ENCODE measurements around the gene ETHE1. TPM values are rescaled to one million over a fixed set of nuclear protein-coding genes. Genes with fewer than 3 reads are reported as not detected.

ETHE1 gene
- total and polyA plus RNA-seq, 2 of the 8 experiments (the other 6 are each of a cell fraction or from before 2014, with no cell fraction given): 19.9 to 96.0 TPM

DNA sequence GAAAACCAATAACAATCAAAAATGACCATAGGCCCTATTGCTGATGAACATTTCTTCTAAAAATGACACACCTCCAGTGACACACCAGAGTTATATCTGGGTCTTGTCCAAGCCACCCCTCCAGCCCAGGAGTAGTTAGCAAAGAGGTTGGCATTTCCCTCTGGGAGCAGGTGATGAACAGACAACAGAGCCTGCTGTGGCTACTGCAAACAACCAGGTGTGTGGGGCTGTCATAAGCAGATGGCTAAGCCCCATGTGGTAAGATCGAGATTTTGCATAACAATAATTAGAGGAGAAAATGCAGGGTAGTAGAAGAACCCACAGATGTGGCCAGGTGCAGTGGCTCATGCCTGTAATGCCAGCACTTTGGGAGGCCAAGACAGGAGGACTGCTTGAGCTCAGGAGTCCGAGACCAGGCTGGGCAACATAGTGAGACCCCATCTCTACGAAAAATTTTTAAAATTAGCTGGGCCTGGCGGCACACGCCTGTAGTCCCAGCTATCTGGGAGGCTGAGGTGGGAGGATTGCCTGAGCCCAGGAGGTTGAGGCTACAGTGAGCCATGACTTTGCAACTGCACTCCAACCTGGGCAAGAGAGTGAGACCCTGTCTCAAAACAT, 43.3 kb upstream of the ETHE1 start:
- Histone ChIP-seq H3K79me2 (ENCODE audit: control insufficient read depth in 1 of 2, insufficient read depth in 2 of 2, low read length in 2 of 2) (peaks cover 0 to 10% of the 10 kb centered on the region in 2 experiments; a peak in 2 of 4 replicates), H2BK15ac (ENCODE audit: low read length) (no peak overlapping the region), H2AK5ac (ENCODE audit: low read depth, low read length) (no peak overlapping the region), H3K23ac (ENCODE audit: insufficient read length) (no peak overlapping the region), H4K8ac (ENCODE audit: extremely low read depth, insufficient read depth, low read length) (no peak overlapping the region), H3K27ac (ENCODE audit: low read depth, low read length) (0 out of 2 replicates have a peak overlapping the region, but pooled peaks have one; percentile 38), H3K9ac (replicated peaks in 1 of 4; ENCODE audit: extremely low read depth in 1 of 4, low read depth in 3 of 4, low read length in 3 of 4) (no peak overlapping the region), H3K9me3 (ENCODE audit: insufficient read depth in 2 of 2, low read depth in 1 of 2, low read length in 1 of 2) (no peaks in the 10 kb centered on the region), H3K36me3 (ENCODE audit: control insufficient read depth in 2 of 4, insufficient read depth in 4 of 4, low read length in 3 of 4) (no peaks in the 10 kb centered on the region; a peak in 2 of 8 replicates), H3K23me2 (ENCODE audit: low read depth, low read length) (peaks cover 6% of the 10 kb centered on the region), H3K79me1 (ENCODE audit: low read depth, low read length) (peaks cover 7% of the 10 kb centered on the region), H3K4me2 (ENCODE audit: insufficient read depth in 1 of 2, low read depth in 2 of 2, low read length in 2 of 2) (peak overlapping the region in 1 of 2 experiments; percentile 18; a peak in 1 of 4 replicates), H4K91ac (replicated peaks; ENCODE audit: insufficient read length, low read length) (no peak overlapping the region), H4K5ac (ENCODE audit: insufficient read length, low read depth, low read length) (no peak overlapping the region), H3K4me1 (replicated peaks in 1 of 4; ENCODE audit: control insufficient read depth in 3 of 4, insufficient read depth in 4 of 4, low read length in 3 of 4) (peaks cover 0 to 9% (median 4%) of the 10 kb centered on the region in 4 experiments; a peak in 4 of 7 replicates), H3K4ac (replicated peaks; ENCODE audit: insufficient read length, low read depth, low read length) (no peak overlapping the region), H4K20me1 (replicated peaks in 1 of 2; ENCODE audit: control insufficient read depth in 1 of 2, insufficient read depth in 2 of 2, low read length in 2 of 2) (peaks cover 0 to 4% of the 10 kb centered on the region in 2 experiments), H3K4me3 (ENCODE audit: extremely low read depth in 1 of 4, insufficient read depth in 2 of 4, low read depth in 3 of 4, low read length in 4 of 4) (no peak overlapping the region), H3K56ac (replicated peaks; ENCODE audit: insufficient read length, low read depth, low read length) (no peak overlapping the region), H2AFZ (ENCODE audit: low read length) (no peak overlapping the region), H3K14ac (ENCODE audit: insufficient read length) (no peak overlapping the region), H2BK120ac (replicated peaks; ENCODE audit: low read depth, low read length) (no peak overlapping the region), H2BK12ac (ENCODE audit: low read depth, low read length) (no peak overlapping the region), H3K18ac (ENCODE audit: extremely low read depth, low read length) (no peak overlapping the region), H2BK20ac (ENCODE audit: low read length) (no peak overlapping the region), H3K27me3 (replicated peaks in 1 of 4; ENCODE audit: control insufficient read depth in 3 of 4, extremely low read depth in 1 of 4, insufficient read depth in 3 of 4, low read length in 3 of 4) (no peaks in the 10 kb centered on the region), H2BK5ac (ENCODE audit: low read depth, low read length) (no peak overlapping the region)
- WGBS, 2 experiments (ENCODE audit: extremely low coverage in 1 of 2, insufficient coverage in 1 of 2, insufficient read length in 1 of 2, insufficient replicate concordance in 2 of 2, low coverage in 1 of 2, low lambda C conversion rate in 2 of 2, missing lambda C conversion rate in 1 of 2): 87% methylated on average over 5 of the region's 5 CpGs; no CpG with 5 or more reads in 1 of the 2 experiments
- POLR2A ChIA-PET (ENCODE audit: partially characterized antibody): interaction anchor here (1.1 to 1.7 kb wide), 4 partner anchors 10 to 44 kb away, joined by 3 to 7 read pairs (median 4); partner anchors contain the start of gene ZNF575
- CTCF ChIA-PET (ENCODE audit: partially characterized antibody): interaction anchor here (1.0 to 9.3 kb wide), 7 partner anchors 7 to 89 kb away, joined by 3 to 82 read pairs (median 4); no protein-coding TSS in a partner anchor
- no peak for FAIRE-seq
- no peak for DNase-seq (ENCODE audit: low read depth in 1 of 2, low spot score in 2 of 2)
- peak; percentile 70; the same call in 1 of the 2 replicates for TF ChIP-seq POU5F1 (IDR thresholded peaks at IDR 0.05; ENCODE audit: low read depth, low read length)
- no peak for TF ChIP-seq CEBPB (IDR thresholded peaks at IDR 0.05; ENCODE audit: low read depth, low read length)
- TF ChIP-seq EP300 (IDR thresholded peaks at IDR 0.05; ENCODE audit: borderline replicate concordance in 1 of 2, low read depth in 2 of 2, low read length in 2 of 2): peak in 1 of 2 experiments; percentile 59; a peak in 1 of 3 replicates
- 0 out of 2 replicates have a peak, but pooled peaks have one; percentile 17 for TF ChIP-seq EGR1 (IDR thresholded peaks at IDR 0.05; ENCODE audit: borderline replicate concordance, low read depth, low read length)
- TF ChIP-seq MAX (IDR thresholded peaks at IDR 0.05): peak; percentile 65
- peak; percentile 99 for TF ChIP-seq KDM1A (IDR thresholded peaks at IDR 0.05; ENCODE audit: borderline replicate concordance, low read length)
- TF ChIP-seq CREB1 (IDR thresholded peaks at IDR 0.05): no peak
- TF ChIP-seq HDAC2 (IDR thresholded peaks at IDR 0.05; ENCODE audit: borderline replicate concordance in 1 of 2, low read depth in 2 of 2, low read length in 2 of 2): peak in 1 of 2 experiments; percentile 94; a peak in 2 of 4 replicates
- no peak for TF ChIP-seq SP4 (IDR thresholded peaks at IDR 0.05; ENCODE audit: low read length)
- TF ChIP-seq SIN3A (conservative IDR thresholded peaks at IDR 0.05 in 1 of 2, IDR thresholded peaks at IDR 0.05 in 1 of 2; ENCODE audit: low read depth in 1 of 2, low read length in 2 of 2): peak; percentile 85 to 88
- TF ChIP-seq SP1 (IDR thresholded peaks at IDR 0.05; ENCODE audit: low read depth, low read length): peak; percentile 52; the same call in 1 of the 2 replicates
- TF ChIP-seq TCF12 (IDR thresholded peaks at IDR 0.05; ENCODE audit: low read depth, low read length): peak; percentile 97

Measured in H1 (cell line).